CD4-positive, alpha-beta T cell (primary cell): ENCODE data around the gene CKLF. TPM values are rescaled to one million over a fixed set of nuclear protein-coding genes. Genes with fewer than 3 reads are reported as not detected.

Source experiments
- ATAC-seq: fragments of 200-7000 bp; cut with Tn5 transposase; one replicate; pipeline ENCODE4 v1.10.0; 2022; ENCODE audit warnings: mild to moderate bottlenecking; ENCODE audit not compliant: poor library complexity
- CTCF ChIA-PET: fragments of 350-600 bp; sonication (Branson Sonifier 250); formaldehyde crosslinking; loops from one replicate; lab custom pipeline; 2021; ENCODE audit warnings: antibody characterized with exemption, inconsistent platforms; lab: Charles Lee
- POLR2A ChIA-PET: fragments of 350-600 bp; sonication (Branson Sonifier 250); formaldehyde crosslinking; loops from one replicate; lab custom pipeline; 2021; ENCODE audit warnings: antibody characterized with exemption, inconsistent platforms; lab: Charles Lee
- DNase-seq, 14 experiments: peaks; one replicate each; pipeline ENCODE4 v3.0.0-alpha.2; 2013 to 2020; ENCODE audit warnings: mixed read lengths in 2 of 14
- H3K27ac ChIP-seq, 2 donors: one replicate each; pipeline versions ENCODE4 v1.5.1 to v1.7.0; 2013; ENCODE audit warnings: low read length in 2 of 2, low read depth in 1 of 2, mild to moderate bottlenecking in 1 of 2
- H3K27me3 ChIP-seq, 2 experiments: 1 replicate in 1 of 2; 2 replicates in 1 of 2; pipeline versions ENCODE4 v1.6.1 to v1.7.0; 2013; ENCODE audit warnings: low read length in 2 of 2, control low read depth in 1 of 2, mild to moderate bottlenecking in 1 of 2, moderate library complexity in 1 of 2; ENCODE audit not compliant: insufficient read depth in 2 of 2, control insufficient read depth in 1 of 2
- H3K36me3 ChIP-seq: one replicate; pipeline ENCODE4 v1.6.1; 2013; ENCODE audit warnings: low read length, control low read depth; ENCODE audit not compliant: insufficient read depth
- H3K4me1 ChIP-seq: one replicate; pipeline ENCODE4 v1.6.1; 2013; ENCODE audit warnings: low read length, control low read depth; ENCODE audit not compliant: insufficient read depth
- H3K4me3 ChIP-seq: one replicate; pipeline ENCODE4 v1.5.1; 2013; ENCODE audit warnings: mild to moderate bottlenecking, low read length, moderate library complexity
- H3K9me3 ChIP-seq, 2 experiments: 1 replicate in 1 of 2; 2 replicates in 1 of 2; pipeline versions ENCODE4 v1.6.1 to v1.7.0; 2013; ENCODE audit warnings: low read length in 2 of 2, mild to moderate bottlenecking in 2 of 2, control low read depth in 1 of 2, moderate library complexity in 1 of 2; ENCODE audit not compliant: control insufficient read depth in 1 of 2, insufficient read depth in 1 of 2
- H3K27ac Mint-ChIP-seq: one replicate; pipeline ENCODE4 v1.8.0; 2020; ENCODE audit warnings: mixed read lengths
- H3K27me3 Mint-ChIP-seq: one replicate; pipeline ENCODE4 v1.8.0; 2021; ENCODE audit warnings: mixed read lengths
- H3K36me3 Mint-ChIP-seq: one replicate; pipeline ENCODE4 v1.8.0; 2021; ENCODE audit warnings: low read depth, mixed read lengths
- H3K4me1 Mint-ChIP-seq: one replicate; pipeline ENCODE4 v1.8.0; 2021; ENCODE audit warnings: low read depth, mixed read lengths
- H3K4me3 Mint-ChIP-seq: one replicate; pipeline ENCODE4 v1.8.0; 2020; ENCODE audit warnings: mild to moderate bottlenecking, mixed read lengths
- H3K9me3 Mint-ChIP-seq: one replicate; pipeline ENCODE4 v1.8.0; 2020; ENCODE audit warnings: mixed read lengths
- intact Hi-C, 2 experiments: fragments of 100-400 bp; cut with DNase I in 1 of 2; cut with micrococcal nuclease in 1 of 2; formaldehyde crosslinking; loops; one replicate each; pipeline versions ENCODE4 v1.15.1 to v1.9.0; 2023 to 2025; cut with DNase I, micrococcal nuclease
- total RNA-seq, 174 experiments: library from RNA in 2 of 174; stranded (reverse) in 2 of 174; gene quantifications; one replicate each; pipeline ENCODE4 v1.2.3 and lab custom pipeline; 2021 to 2026
- TF ChIP-seq, protein P1 (sequence below): fragments of 200-600 bp; IDR thresholded peaks from one replicate; pipeline ENCODE4 v1.8.0; 2022; ENCODE audit warnings: antibody characterized with exemption, mild to moderate bottlenecking

The CKLF gene
- total RNA-seq, 2 experiments from 2014 or later = 10.6 to 14.1 TPM

DNA sequence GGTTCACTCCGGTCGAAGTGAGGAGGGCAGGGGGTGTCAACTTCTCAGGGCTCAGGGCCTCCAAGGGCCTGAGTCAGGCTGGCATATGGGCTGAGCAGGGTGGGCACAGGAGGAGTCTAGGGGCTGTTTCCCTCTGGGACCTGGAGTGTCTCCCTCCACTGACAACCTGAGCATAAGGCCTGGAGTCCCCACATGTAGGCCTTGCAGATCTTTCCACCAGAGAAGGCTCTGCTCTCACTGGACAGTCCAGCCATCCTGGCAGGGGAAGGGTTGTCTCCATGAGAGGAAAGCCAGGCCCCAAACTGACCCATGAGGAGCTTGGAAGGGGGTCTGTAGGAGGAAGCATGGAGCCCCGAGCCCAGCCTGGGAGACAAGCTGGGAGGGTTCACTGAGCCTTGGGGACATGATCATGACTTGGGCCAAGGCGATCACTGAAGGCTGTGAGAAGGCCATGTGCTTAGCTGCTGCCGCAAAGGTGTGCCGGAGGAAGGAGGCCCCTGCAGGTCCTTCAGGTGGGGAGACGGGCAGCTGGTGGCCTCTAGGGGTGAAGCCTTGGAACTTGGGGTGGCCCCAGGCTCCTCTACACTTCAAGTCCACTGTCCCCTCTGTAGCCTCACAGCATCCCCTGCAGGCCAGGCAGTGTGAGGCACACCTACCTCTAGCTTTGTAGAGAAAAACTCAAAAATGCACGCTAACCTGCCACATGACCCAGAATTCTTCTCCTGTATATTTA lies 36.8 kb downstream of the CKLF start:
- no peaks in the 10 kb centered on the region for H3K9me3 ChIP-seq
- peaks cover 33% of the 10 kb centered on the region for H3K4me1 Mint-ChIP-seq
- TF ChIP-seq, protein P1, sequence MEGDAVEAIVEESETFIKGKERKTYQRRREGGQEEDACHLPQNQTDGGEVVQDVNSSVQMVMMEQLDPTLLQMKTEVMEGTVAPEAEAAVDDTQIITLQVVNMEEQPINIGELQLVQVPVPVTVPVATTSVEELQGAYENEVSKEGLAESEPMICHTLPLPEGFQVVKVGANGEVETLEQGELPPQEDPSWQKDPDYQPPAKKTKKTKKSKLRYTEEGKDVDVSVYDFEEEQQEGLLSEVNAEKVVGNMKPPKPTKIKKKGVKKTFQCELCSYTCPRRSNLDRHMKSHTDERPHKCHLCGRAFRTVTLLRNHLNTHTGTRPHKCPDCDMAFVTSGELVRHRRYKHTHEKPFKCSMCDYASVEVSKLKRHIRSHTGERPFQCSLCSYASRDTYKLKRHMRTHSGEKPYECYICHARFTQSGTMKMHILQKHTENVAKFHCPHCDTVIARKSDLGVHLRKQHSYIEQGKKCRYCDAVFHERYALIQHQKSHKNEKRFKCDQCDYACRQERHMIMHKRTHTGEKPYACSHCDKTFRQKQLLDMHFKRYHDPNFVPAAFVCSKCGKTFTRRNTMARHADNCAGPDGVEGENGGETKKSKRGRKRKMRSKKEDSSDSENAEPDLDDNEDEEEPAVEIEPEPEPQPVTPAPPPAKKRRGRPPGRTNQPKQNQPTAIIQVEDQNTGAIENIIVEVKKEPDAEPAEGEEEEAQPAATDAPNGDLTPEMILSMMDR = peak; percentile 74
- no peaks in the 10 kb centered on the region for H3K27me3 ChIP-seq
- no peaks in the 10 kb centered on the region for H3K9me3 Mint-ChIP-seq
- no peaks in the 10 kb centered on the region for H3K36me3 ChIP-seq
- no peak overlapping the region for H3K4me3 ChIP-seq
- ATAC-seq (peak; percentile 93), DNase-seq (peak; percentile 45 to 87 (median 63))
- POLR2A ChIA-PET = interaction anchor here (0.6 to 2.7 kb wide), 13 partner anchors 9 to 183 kb away, joined by 3 to 40 read pairs (median 4); partner anchors contain the start of genes CKLF, CMTM2 and CMTM3
- intact Hi-C loops = loop anchor here (1.0 to 5.0 kb wide), 9 partner anchors 15 to 182 kb away; partner anchors contain the start of genes CKLF (in 1 of the 2), CMTM3 (in 1 of the 2) and TK2 (in 1 of the 2)
- CTCF ChIA-PET = interaction anchor here (0.5 to 2.2 kb wide), 26 partner anchors 9 to 184 kb away, joined by 3 to 27 read pairs (median 7); partner anchors contain the start of genes CKLF, CMTM2 and CMTM3
- H3K27ac ChIP-seq = no peak overlapping the region
- no peaks in the 10 kb centered on the region for H3K36me3 Mint-ChIP-seq
- H3K27ac Mint-ChIP-seq = peak overlapping the region; percentile 52
- H3K27me3 Mint-ChIP-seq = no peaks in the 10 kb centered on the region
- H3K4me3 Mint-ChIP-seq = peak overlapping the region; percentile 79
- peaks cover 26% of the 10 kb centered on the region for H3K4me1 ChIP-seq

DNA sequence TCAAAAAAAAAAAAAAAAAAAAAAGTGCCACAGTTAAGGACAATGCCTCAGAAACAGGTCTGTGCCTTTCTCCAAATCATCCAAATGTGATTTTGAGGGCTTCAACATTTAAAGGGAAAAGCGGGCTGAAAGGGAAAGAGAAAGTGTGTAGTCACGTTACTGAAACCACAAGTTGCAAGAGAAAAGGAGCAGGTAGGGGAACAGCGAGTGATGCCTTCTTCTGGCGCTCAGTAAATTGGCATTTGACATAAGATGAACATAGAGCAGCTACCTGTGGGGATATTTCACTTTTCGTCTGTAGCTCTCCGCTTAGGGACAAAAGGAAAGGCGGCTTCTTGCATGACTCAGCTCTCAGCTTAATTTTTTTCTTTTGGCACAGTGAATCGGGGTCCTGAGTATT lies 37.9 kb downstream of the CKLF start:
- H3K4me1 ChIP-seq = peaks cover 26% of the 10 kb centered on the region
- ATAC-seq = peak; percentile 55
- Mint-ChIP-seq H3K36me3 (no peaks in the 10 kb centered on the region), H3K4me3 (peak overlapping the region; percentile 86), H3K27ac (peak overlapping the region; percentile 52), H3K9me3 (no peaks in the 10 kb centered on the region), H3K27me3 (no peaks in the 10 kb centered on the region), H3K4me1 (peaks cover 36% of the 10 kb centered on the region)
- TF ChIP-seq, protein P1 = no peak
- no peaks in the 10 kb centered on the region for H3K9me3 ChIP-seq
- H3K27me3 ChIP-seq = no peaks in the 10 kb centered on the region
- DNase-seq = peak in 4 of 14 experiments; percentile 46 to 79 (median 72)
- H3K27ac ChIP-seq = no peak overlapping the region
- intact Hi-C loops = loop anchor here in 1 of 2 experiments (2.0 kb wide), 1 partner anchor 14 kb away; the partner anchor contains the start of gene CMTM3
- POLR2A ChIA-PET = interaction anchor here (0.5 to 2.7 kb wide), 10 partner anchors 9 to 184 kb away, joined by 3 to 40 read pairs (median 6); partner anchors contain the start of genes CKLF, CMTM2 and CMTM3
- CTCF ChIA-PET = interaction anchor here (0.8 to 2.2 kb wide), 9 partner anchors 10 to 68 kb away, joined by 3 to 27 read pairs (median 8); partner anchors contain the start of genes CMTM2 and CMTM3
- no peaks in the 10 kb centered on the region for H3K36me3 ChIP-seq
- peak overlapping the region; percentile 53 for H3K4me3 ChIP-seq

- Histone ChIP-seq H3K9me3 (no peaks in the 10 kb centered on the region), H3K4me1 (peaks cover 26% of the 10 kb centered on the region), H3K27me3 (no peaks in the 10 kb centered on the region), H3K36me3 (no peaks in the 10 kb centered on the region), H3K27ac (no peak overlapping the region), H3K4me3 (no peak overlapping the region)
- no peak overlapping the region for H3K27ac Mint-ChIP-seq
- no peaks in the 10 kb centered on the region for H3K9me3 Mint-ChIP-seq
- no peaks in the 10 kb centered on the region for H3K27me3 Mint-ChIP-seq
- peaks cover 36% of the 10 kb centered on the region for H3K4me1 Mint-ChIP-seq
- no peak for DNase-seq
- no peak overlapping the region for H3K4me3 Mint-ChIP-seq
- H3K36me3 Mint-ChIP-seq = no peaks in the 10 kb centered on the region
- ChIA-PET POLR2A (interaction anchor here (0.7 to 2.7 kb wide), 7 partner anchors 10 to 184 kb away, joined by 3 to 40 read pairs (median 9); partner anchors contain the start of genes CKLF and CMTM3), CTCF (interaction anchor here (0.8 to 2.2 kb wide), 3 partner anchors 12 to 21 kb away, joined by 3 to 17 read pairs (median 7); partner anchors contain the start of gene CMTM3)
- ATAC-seq = no peak
- TF ChIP-seq, protein P1 = no peak
- intact Hi-C loops = loop anchor here in 1 of 2 experiments (2.0 kb wide), 1 partner anchor 14 kb away; the partner anchor contains the start of gene CMTM3
Observed at GRCh38 chr16:66591018-66591417, 38.6 kb downstream of the CKLF start.
